HFFc6 (cell line): ENCODE measurements around the gene GARRE1. TPM values are rescaled to one million over a fixed set of nuclear protein-coding genes. Genes with fewer than 3 reads are reported as not detected.
A peak's percentile ranks its signal among the peaks of the same experiment; 100 is the strongest.

Experiments used
- DNase-seq: peaks from one replicate; pipeline ENCODE4 v3.0.0-alpha.2; 2018
- H3K27ac Mint-ChIP-seq: 2 replicates; pipeline ENCODE4 v1.8.0; 2020; ENCODE audit warnings: mild to moderate bottlenecking, mixed read lengths
- H3K27me3 Mint-ChIP-seq: 2 replicates; pipeline ENCODE4 v1.8.0; 2021; ENCODE audit warnings: mild to moderate bottlenecking, moderate library complexity, mixed read lengths; ENCODE audit not compliant: insufficient read depth
- H3K36me3 Mint-ChIP-seq: 2 replicates; pipeline ENCODE4 v1.8.0; 2021; ENCODE audit warnings: low read depth, mixed read lengths
- H3K4me1 Mint-ChIP-seq: 2 replicates; pipeline ENCODE4 v1.8.0; 2020; ENCODE audit warnings: low read depth, mixed read lengths
- H3K4me3 Mint-ChIP-seq: 2 replicates; pipeline ENCODE4 v1.8.0; 2020; ENCODE audit warnings: mild to moderate bottlenecking, moderate library complexity, mixed read lengths
- H3K9me3 Mint-ChIP-seq: 2 replicates; pipeline ENCODE4 v1.8.0; 2020; ENCODE audit warnings: mild to moderate bottlenecking, mixed read lengths
- total RNA-seq, 6 experiments: library from RNA; stranded (reverse); fragmentation: NEBNext Ultra II Directional; extraction: Animal tissue kit (Norgen Biotek cat#: 25700); gene quantifications; 2 replicates in 1 of 6; 3 replicates in 5 of 6; pipeline ENCODE4 v1.2.3, GENCODE V29; 2021
- TF ChIP-seq, protein P1 (sequence below): fragments of 200-600 bp; sonication (generic); IDR thresholded peaks from 2 replicates; pipeline ENCODE4 v1.5.0; 2021; ENCODE audit warnings: antibody characterized with exemption, mild to moderate bottlenecking

Gene GARRE1
- total RNA-seq, 6 experiments from 2014 or later, result 16.2 to 26.0 (median 22.7) TPM

GRCh38 chr19:34226036-34226435 is 28.3 kb upstream of the GARRE1 start:
- no peak for DNase-seq
- Mint-ChIP-seq H3K27me3 (peaks cover 2% of the 10 kb centered on the region; the same call in 1 of the 2 replicates), H3K36me3 (peaks cover 66% of the 10 kb centered on the region), H3K4me1 (peaks cover 68% of the 10 kb centered on the region), H3K4me3 (no peak overlapping the region), H3K27ac (peak overlapping the region; percentile 46; the same call in 1 of the 2 replicates), H3K9me3 (no peaks in the 10 kb centered on the region)
- TF ChIP-seq, protein P1, sequence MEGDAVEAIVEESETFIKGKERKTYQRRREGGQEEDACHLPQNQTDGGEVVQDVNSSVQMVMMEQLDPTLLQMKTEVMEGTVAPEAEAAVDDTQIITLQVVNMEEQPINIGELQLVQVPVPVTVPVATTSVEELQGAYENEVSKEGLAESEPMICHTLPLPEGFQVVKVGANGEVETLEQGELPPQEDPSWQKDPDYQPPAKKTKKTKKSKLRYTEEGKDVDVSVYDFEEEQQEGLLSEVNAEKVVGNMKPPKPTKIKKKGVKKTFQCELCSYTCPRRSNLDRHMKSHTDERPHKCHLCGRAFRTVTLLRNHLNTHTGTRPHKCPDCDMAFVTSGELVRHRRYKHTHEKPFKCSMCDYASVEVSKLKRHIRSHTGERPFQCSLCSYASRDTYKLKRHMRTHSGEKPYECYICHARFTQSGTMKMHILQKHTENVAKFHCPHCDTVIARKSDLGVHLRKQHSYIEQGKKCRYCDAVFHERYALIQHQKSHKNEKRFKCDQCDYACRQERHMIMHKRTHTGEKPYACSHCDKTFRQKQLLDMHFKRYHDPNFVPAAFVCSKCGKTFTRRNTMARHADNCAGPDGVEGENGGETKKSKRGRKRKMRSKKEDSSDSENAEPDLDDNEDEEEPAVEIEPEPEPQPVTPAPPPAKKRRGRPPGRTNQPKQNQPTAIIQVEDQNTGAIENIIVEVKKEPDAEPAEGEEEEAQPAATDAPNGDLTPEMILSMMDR, result no peak

GRCh38 chr19:34228347-34228746 is 26.0 kb upstream of the GARRE1 start:
- Mint-ChIP-seq H3K4me1 (peaks cover 85% of the 10 kb centered on the region), H3K4me3 (no peak overlapping the region), H3K27me3 (peaks cover 4% of the 10 kb centered on the region; the same call in 1 of the 2 replicates), H3K27ac (peak overlapping the region; percentile 76), H3K9me3 (no peaks in the 10 kb centered on the region), H3K36me3 (peaks cover 47% of the 10 kb centered on the region)
- TF ChIP-seq, protein P1, result no peak
- peak; percentile 22 for DNase-seq

DNA sequence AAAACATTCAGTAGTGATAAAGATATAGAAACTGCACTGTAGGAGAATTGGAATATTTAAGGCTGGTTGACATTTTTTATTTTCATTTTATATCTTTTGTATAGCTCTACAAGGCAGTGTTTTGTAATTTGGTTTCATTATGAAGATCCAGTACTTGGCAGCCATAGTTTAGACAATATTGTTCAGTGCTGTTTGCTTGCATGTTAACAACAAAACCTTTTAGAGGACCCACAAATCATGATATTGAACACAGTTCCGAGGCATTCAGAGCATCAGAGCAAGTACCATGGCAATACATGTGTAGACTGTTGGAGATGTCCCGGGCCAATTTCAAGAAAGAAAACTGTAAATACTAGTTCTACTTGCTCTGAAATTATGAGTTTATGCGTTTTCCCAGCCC is 25.6 kb upstream of the GARRE1 start:
- peaks cover 86% of the 10 kb centered on the region for H3K4me1 Mint-ChIP-seq
- H3K27ac Mint-ChIP-seq, result peak overlapping the region; percentile 36; the same call in 1 of the 2 replicates
- TF ChIP-seq, protein P1, result no peak
- peaks cover 44% of the 10 kb centered on the region for H3K36me3 Mint-ChIP-seq
- H3K27me3 Mint-ChIP-seq, result peaks cover 4% of the 10 kb centered on the region; the same call in 1 of the 2 replicates
- H3K4me3 Mint-ChIP-seq, result no peak overlapping the region
- no peaks in the 10 kb centered on the region for H3K9me3 Mint-ChIP-seq
- no peak for DNase-seq

GRCh38 chr19:34229721-34230120 is 24.6 kb upstream of the GARRE1 start:
- Mint-ChIP-seq H3K4me1 (peaks cover 81% of the 10 kb centered on the region), H3K27ac (no peak overlapping the region), H3K36me3 (peaks cover 38% of the 10 kb centered on the region), H3K9me3 (no peaks in the 10 kb centered on the region), H3K4me3 (no peak overlapping the region), H3K27me3 (peaks cover 4% of the 10 kb centered on the region; the same call in 1 of the 2 replicates)
- DNase-seq, result no peak
- TF ChIP-seq, protein P1, result no peak

GRCh38 chr19:34230820-34231219 is 23.5 kb upstream of the GARRE1 start:
- H3K36me3 Mint-ChIP-seq, result peaks cover 40% of the 10 kb centered on the region
- no peak for DNase-seq
- H3K4me3 Mint-ChIP-seq, result no peak overlapping the region
- H3K9me3 Mint-ChIP-seq, result no peaks in the 10 kb centered on the region
- peaks cover 5% of the 10 kb centered on the region for H3K27me3 Mint-ChIP-seq
- H3K27ac Mint-ChIP-seq, result no peak overlapping the region
- H3K4me1 Mint-ChIP-seq, result peaks cover 75% of the 10 kb centered on the region
- TF ChIP-seq, protein P1, result no peak
